ENCODE data around the gene ILF3. TPM values are rescaled to one million over a fixed set of nuclear protein-coding genes. Genes with fewer than 3 reads are reported as not detected.

Gene ILF3
- total RNA-seq, 2 experiments from 2014 or later = 399 to 408 TPM

GRCh38 chr19:10643172-10643967, 10.8 kb upstream of the ILF3 start:
- Mint-ChIP-seq H3K4me3 (no peak overlapping the region), H3K9me3 (no peaks in the 10 kb centered on the region), H3K4me1 (ENCODE audit: low read depth) (peaks cover 16% of the 10 kb centered on the region), H3K36me3 (ENCODE audit: low read depth) (peaks cover 14% of the 10 kb centered on the region), H3K27me3 (ENCODE audit: low read depth) (no peaks in the 10 kb centered on the region), H3K27ac (peak overlapping the region; percentile 37)
- DNase-seq = no peak
- CTCF ChIA-PET = interaction anchor here (0.7 to 8.2 kb wide), 13 partner anchors 9 to 286 kb away, joined by 3 to 251 read pairs (median 3); partner anchors contain the start of gene QTRT1
- intact Hi-C loops (cut with micrococcal nuclease) = no loop called here

DNA sequence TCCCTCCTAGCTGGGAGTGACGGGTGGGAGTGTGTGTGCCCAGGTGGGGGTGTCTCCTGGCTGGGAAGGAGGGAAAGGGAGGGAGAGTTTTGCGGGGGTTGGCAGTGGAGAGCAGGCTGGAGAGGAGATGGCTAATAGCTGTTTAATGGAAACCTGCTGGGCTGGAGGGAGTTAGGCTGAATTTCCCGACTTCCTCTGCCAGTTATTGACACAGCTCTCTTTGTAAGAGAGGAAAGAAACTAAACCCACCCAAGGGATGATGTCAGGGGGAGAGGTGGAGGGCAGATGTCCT, 10.2 kb upstream of the ILF3 start:
- intact Hi-C loops (cut with micrococcal nuclease) = loop anchor here (1.0 to 2.0 kb wide), 3 partner anchors 41 to 63 kb away; no protein-coding TSS in a partner anchor
- Mint-ChIP-seq H3K9me3 (no peaks in the 10 kb centered on the region), H3K27me3 (ENCODE audit: low read depth) (no peaks in the 10 kb centered on the region), H3K4me3 (no peak overlapping the region), H3K36me3 (ENCODE audit: low read depth) (peaks cover 14% of the 10 kb centered on the region), H3K4me1 (ENCODE audit: low read depth) (peaks cover 16% of the 10 kb centered on the region), H3K27ac (peak overlapping the region; percentile 37)
- CTCF ChIA-PET = interaction anchor here (0.7 to 8.2 kb wide), 16 partner anchors 8 to 260 kb away, joined by 3 to 251 read pairs (median 4); partner anchors contain the start of gene QTRT1
- no peak for DNase-seq

DNA sequence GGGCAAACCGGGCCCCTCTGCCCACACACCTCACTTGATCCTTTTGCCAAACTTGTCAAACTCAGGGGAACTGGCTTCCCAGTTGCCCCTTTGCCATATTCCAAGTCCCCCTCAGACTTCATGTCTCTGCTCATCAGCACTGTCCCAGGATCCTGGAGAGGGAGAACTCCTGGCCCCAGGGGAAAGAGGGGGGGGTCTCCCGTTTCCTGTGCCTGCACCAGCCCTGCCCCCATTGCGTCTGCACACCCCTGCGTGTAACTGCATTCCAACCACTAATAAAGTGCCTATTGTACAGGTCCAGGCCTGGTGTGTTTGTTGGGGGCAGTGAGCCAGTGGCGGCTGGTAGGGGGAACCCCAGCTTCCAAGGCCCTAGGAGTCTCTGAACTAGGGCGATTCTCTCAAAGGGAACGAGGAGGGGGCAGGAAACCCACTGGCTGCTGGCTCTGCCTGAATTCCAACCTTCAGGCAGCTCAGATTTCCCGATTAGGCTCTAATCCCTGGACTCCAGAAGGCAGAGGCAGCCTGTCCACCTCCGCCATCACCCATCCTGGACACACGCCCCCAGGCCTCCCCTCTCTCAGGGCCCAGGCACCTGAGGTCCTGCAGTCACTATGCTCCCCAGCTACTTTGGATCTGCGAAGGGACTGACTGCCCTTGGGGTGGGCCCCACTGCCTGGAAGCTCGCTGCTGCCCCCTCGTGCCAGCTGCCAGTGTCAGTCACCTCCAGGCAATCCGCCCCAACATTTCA, 9.7 kb upstream of the ILF3 start:
- peaks cover 16% of the 10 kb centered on the region for H3K4me1 Mint-ChIP-seq (ENCODE audit: low read depth)
- CTCF ChIA-PET = interaction anchor here (0.5 to 8.2 kb wide), 25 partner anchors 7 to 736 kb away, joined by 3 to 251 read pairs (median 3); partner anchors contain the start of gene QTRT1

DNA sequence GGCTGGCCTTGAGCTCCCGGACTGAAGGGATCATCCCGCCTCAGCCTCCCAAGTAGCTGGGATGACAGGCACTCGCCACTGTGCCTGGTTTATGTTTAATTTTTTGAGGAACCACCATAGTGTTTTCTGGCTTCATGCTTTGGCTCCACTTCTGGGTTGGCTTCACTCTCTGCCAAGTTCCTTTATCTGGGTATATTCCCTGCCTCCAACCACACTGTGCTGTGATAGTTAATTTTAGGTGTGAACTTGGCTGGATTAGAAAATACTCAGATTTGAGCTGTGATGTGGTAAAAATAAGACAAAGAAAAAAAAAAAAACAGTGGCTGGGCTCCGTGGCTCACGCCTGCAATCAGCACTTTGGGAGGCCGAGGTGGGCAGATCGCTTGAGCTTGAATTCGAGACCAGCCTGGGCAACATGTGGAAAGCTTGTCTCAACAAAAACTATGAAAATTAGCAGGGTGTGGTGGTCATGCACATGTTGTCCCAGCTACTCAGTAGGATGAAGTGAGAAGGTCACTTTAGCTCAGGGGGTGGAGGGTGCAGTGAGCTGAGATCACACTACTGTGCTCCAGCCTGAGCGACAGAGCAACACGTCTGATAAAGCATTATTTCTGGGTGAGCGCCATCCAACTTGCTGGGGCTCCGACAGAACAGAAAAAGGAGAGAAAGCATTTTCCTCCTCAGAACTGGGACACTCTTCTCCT, 7.5 kb upstream of the ILF3 start:
- Mint-ChIP-seq H3K9me3 (no peaks in the 10 kb centered on the region), H3K36me3 (ENCODE audit: low read depth) (peaks cover 8% of the 10 kb centered on the region), H3K4me3 (no peak overlapping the region), H3K27ac (no peak overlapping the region), H3K27me3 (ENCODE audit: low read depth) (no peaks in the 10 kb centered on the region), H3K4me1 (ENCODE audit: low read depth) (peaks cover 11% of the 10 kb centered on the region)
- intact Hi-C loops (cut with micrococcal nuclease) = no loop called here
- CTCF ChIA-PET = interaction anchor here (0.6 to 8.2 kb wide), 11 partner anchors 11 to 243 kb away, joined by 3 to 251 read pairs (median 4); partner anchors contain the start of gene QTRT1
- no peak for DNase-seq

More for the DNA sequence above, 9.7 kb upstream of the ILF3 start:
- peaks cover 10% of the 10 kb centered on the region for H3K36me3 Mint-ChIP-seq (ENCODE audit: low read depth)
- intact Hi-C loops (cut with micrococcal nuclease) = loop anchor here (1.0 to 2.0 kb wide), 3 partner anchors 42 to 63 kb away; no protein-coding TSS in a partner anchor
- no peaks in the 10 kb centered on the region for H3K27me3 Mint-ChIP-seq (ENCODE audit: low read depth)
- DNase-seq = peak; percentile 90
- no peaks in the 10 kb centered on the region for H3K9me3 Mint-ChIP-seq
- no peak overlapping the region for H3K4me3 Mint-ChIP-seq
- no peak overlapping the region for H3K27ac Mint-ChIP-seq

- Mint-ChIP-seq H3K4me3 (no peak overlapping the region), H3K9me3 (no peaks in the 10 kb centered on the region), H3K27me3 (ENCODE audit: low read depth) (no peaks in the 10 kb centered on the region), H3K27ac (peak overlapping the region; percentile 9), H3K36me3 (ENCODE audit: low read depth) (peaks cover 19% of the 10 kb centered on the region), H3K4me1 (ENCODE audit: low read depth) (peaks cover 25% of the 10 kb centered on the region)
- DNase-seq = no peak
- intact Hi-C loops (cut with micrococcal nuclease) = no loop called here
- CTCF ChIA-PET = interaction anchor here (0.5 to 8.2 kb wide), 4 partner anchors 10 to 66 kb away, joined by 3 to 251 read pairs (median 41); partner anchors contain the start of gene QTRT1
These were observed 5.8 kb upstream of the ILF3 start for GRCh38 chr19:10648360-10648759.

DNA sequence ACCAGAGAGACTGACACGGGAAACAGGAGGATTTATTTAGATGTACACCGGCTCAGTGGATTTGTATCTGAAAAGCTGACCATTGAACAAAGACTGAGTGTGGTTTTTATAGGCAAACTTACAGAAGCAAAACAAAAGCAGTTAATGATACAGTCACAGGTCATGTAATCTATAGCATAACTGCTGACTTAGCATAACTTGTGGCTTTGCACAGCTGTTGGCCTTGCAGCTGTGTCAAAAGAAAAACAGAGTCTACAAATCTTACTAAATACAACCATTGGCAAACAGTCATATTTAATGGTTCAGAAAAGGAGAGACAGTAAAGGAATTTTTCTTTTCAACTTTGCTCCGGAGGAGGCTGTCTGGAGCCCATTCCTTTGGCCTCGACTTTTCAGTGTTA, 2.3 kb upstream of the ILF3 start:
- CTCF ChIA-PET = interaction anchor here (1.3 to 4.8 kb wide), 3 partner anchors 8 to 71 kb away, joined by 3 to 28 read pairs (median 4); no protein-coding TSS in a partner anchor
- peak overlapping the region; percentile 54 for H3K4me3 Mint-ChIP-seq

GRCh38 chr19:10653482-10653731, 739 bp upstream of the ILF3 start:
- peaks cover 44% of the 10 kb centered on the region for H3K36me3 Mint-ChIP-seq (ENCODE audit: low read depth)
- H3K9me3 Mint-ChIP-seq = no peaks in the 10 kb centered on the region
- peak overlapping the region; percentile 97 for H3K27ac Mint-ChIP-seq
- intact Hi-C loops (cut with micrococcal nuclease) = loop anchor here (1.0 to 10.0 kb wide), 9 partner anchors 48 to 721 kb away; partner anchors contain the start of genes PDE4A, QTRT1 and SWSAP1
- peaks cover 35% of the 10 kb centered on the region for H3K4me1 Mint-ChIP-seq (ENCODE audit: low read depth)
- CTCF ChIA-PET = interaction anchor here (4.8 kb wide), 1 partner anchor 72 kb away, joined by 28 read pairs; no protein-coding TSS in a partner anchor
- DNase-seq = no peak
- H3K4me3 Mint-ChIP-seq = peak overlapping the region; percentile 93
- no peaks in the 10 kb centered on the region for H3K27me3 Mint-ChIP-seq (ENCODE audit: low read depth)

More for the DNA sequence above, 2.3 kb upstream of the ILF3 start:
- Mint-ChIP-seq H3K27me3 (ENCODE audit: low read depth) (no peaks in the 10 kb centered on the region), H3K36me3 (ENCODE audit: low read depth) (peaks cover 36% of the 10 kb centered on the region), H3K27ac (peak overlapping the region; percentile 53), H3K4me1 (ENCODE audit: low read depth) (peaks cover 25% of the 10 kb centered on the region), H3K9me3 (no peaks in the 10 kb centered on the region)
- intact Hi-C loops (cut with micrococcal nuclease) = loop anchor here (2.0 to 10.0 kb wide), 5 partner anchors 71 to 723 kb away; partner anchors contain the start of genes PDE4A and SWSAP1
- no peak for DNase-seq

- no peaks in the 10 kb centered on the region for H3K27me3 Mint-ChIP-seq (ENCODE audit: low read depth)
- H3K9me3 Mint-ChIP-seq = no peaks in the 10 kb centered on the region
- intact Hi-C loops (cut with micrococcal nuclease) = loop anchor here (1.0 to 10.0 kb wide), 7 partner anchors 89 to 720 kb away; partner anchors contain the start of genes ATG4D, CARM1, KRI1 and PDE4A
- CTCF ChIA-PET = interaction anchor here (1.5 to 1.9 kb wide), 2 partner anchors 74 to 75 kb away, joined by 4 to 5 read pairs; no protein-coding TSS in a partner anchor
- peaks cover 47% of the 10 kb centered on the region for H3K4me1 Mint-ChIP-seq (ENCODE audit: low read depth)
- peaks cover 46% of the 10 kb centered on the region for H3K36me3 Mint-ChIP-seq (ENCODE audit: low read depth)
- H3K27ac Mint-ChIP-seq = peak overlapping the region; percentile 77
- peak; percentile 48 for DNase-seq
- peak overlapping the region; percentile 93 for H3K4me3 Mint-ChIP-seq
These were observed 687 bp downstream of the ILF3 start for GRCh38 chr19:10654610-10655456.

GRCh38 chr19:10655457-10656312, 1.5 kb downstream of the ILF3 start:
- CTCF ChIA-PET = interaction anchor here (0.6 to 1.9 kb wide), 6 partner anchors 10 to 202 kb away, joined by 3 to 5 read pairs (median 4); no protein-coding TSS in a partner anchor
- DNase-seq = peak; percentile 30
- peak overlapping the region; percentile 74 for H3K27ac Mint-ChIP-seq
- peaks cover 52% of the 10 kb centered on the region for H3K36me3 Mint-ChIP-seq (ENCODE audit: low read depth)
- peaks cover 53% of the 10 kb centered on the region for H3K4me1 Mint-ChIP-seq (ENCODE audit: low read depth)
- peak overlapping the region; percentile 86 for H3K4me3 Mint-ChIP-seq
- no peaks in the 10 kb centered on the region for H3K9me3 Mint-ChIP-seq
- no peaks in the 10 kb centered on the region for H3K27me3 Mint-ChIP-seq (ENCODE audit: low read depth)
- intact Hi-C loops (cut with micrococcal nuclease) = loop anchor here (1.0 to 10.0 kb wide), 3 partner anchors 112 to 719 kb away; partner anchors contain the start of genes ATG4D, SWSAP1 and TMED1

DNA sequence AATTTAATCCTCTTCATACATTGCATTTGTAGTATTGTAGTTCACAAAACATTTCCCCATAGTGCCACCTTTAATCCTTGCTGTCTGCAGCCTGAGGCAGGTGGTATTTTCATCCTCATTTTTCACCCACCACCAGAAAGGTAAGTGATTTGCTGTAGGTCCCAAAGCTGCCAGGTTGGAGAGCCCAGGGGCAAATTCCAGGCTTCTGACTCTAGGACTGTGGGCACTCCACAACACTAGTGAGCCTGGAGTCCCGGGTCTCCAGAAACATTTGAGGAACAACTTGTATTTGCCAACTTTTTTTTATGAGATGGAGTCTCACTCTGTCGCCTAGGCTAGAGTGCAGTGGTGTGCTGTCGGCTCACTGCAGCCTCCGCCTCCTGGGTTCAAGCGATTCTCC, 6.2 kb downstream of the ILF3 start:
- CTCF ChIA-PET = no interaction called here
- no peaks in the 10 kb centered on the region for H3K9me3 Mint-ChIP-seq
- H3K27me3 Mint-ChIP-seq (ENCODE audit: low read depth) = no peaks in the 10 kb centered on the region
- H3K4me3 Mint-ChIP-seq = no peak overlapping the region
- H3K36me3 Mint-ChIP-seq (ENCODE audit: low read depth) = peaks cover 39% of the 10 kb centered on the region
- no peak overlapping the region for H3K27ac Mint-ChIP-seq
- intact Hi-C loops (cut with micrococcal nuclease) = no loop called here
- DNase-seq = no peak
- peaks cover 64% of the 10 kb centered on the region for H3K4me1 Mint-ChIP-seq (ENCODE audit: low read depth)
